ENCODE results near the gene LNP1. TPM values are rescaled to one million over a fixed set of nuclear protein-coding genes. Genes with fewer than 3 reads are reported as not detected.

Gene LNP1
- total and polyA plus RNA-seq, 9 of the 15 experiments (the other 6 are each of a cell fraction or from before 2014, with no cell fraction given) = 1.9 to 5.2 (median 4.5) TPM

DNA sequence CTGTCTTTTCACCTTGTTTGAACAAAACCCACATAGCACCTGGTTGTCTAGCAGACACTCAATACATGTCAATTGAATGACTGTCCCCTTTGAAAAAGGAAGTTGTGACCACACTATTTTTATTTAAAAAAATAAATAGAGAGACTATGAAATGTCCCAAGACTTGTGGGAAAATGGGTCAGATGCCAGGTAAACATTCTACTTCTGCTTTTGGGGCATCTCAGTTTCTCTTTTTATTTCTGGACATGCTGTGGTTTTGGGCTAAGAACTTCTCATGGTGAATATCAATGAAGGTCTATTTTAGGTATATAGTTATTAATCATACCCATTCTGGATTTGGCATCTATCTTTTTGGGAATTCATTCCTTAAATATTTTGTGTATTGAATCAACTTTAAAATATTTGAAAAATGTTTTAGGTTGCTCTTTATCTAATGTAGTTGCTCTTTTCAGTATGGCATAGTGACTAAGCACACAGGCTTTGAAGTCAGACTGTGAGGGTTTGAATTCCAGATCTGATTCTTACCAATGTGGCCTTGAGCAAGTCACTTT is 95.4 kb downstream of the LNP1 start (continued):
- TF ChIP-seq MGA (IDR thresholded peaks at IDR 0.05) (no peak), PTTG1 (tag; IDR thresholded peaks at IDR 0.05; ENCODE audit: low read depth) (no peak), HMG20B (CRISPR knock-in tag; IDR thresholded peaks at IDR 0.05) (no peak)
- TF ChIP-seq, protein P1, sequence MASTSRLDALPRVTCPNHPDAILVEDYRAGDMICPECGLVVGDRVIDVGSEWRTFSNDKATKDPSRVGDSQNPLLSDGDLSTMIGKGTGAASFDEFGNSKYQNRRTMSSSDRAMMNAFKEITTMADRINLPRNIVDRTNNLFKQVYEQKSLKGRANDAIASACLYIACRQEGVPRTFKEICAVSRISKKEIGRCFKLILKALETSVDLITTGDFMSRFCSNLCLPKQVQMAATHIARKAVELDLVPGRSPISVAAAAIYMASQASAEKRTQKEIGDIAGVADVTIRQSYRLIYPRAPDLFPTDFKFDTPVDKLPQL (IDR thresholded peaks at IDR 0.05; ENCODE audit: extremely low read depth, insufficient read length) = no peak

Data from K562 (cell line).